ENCODE results near the gene GPR61. TPM values are rescaled to one million over a fixed set of nuclear protein-coding genes. Genes with fewer than 3 reads are reported as not detected.

Gene GPR61
- total and polyA plus RNA-seq, 9 of the 15 experiments (the other 6 are each of a cell fraction or from before 2014, with no cell fraction given): 0.04 to 1.1 (median 0.25) TPM; not detected in 4

DNA sequence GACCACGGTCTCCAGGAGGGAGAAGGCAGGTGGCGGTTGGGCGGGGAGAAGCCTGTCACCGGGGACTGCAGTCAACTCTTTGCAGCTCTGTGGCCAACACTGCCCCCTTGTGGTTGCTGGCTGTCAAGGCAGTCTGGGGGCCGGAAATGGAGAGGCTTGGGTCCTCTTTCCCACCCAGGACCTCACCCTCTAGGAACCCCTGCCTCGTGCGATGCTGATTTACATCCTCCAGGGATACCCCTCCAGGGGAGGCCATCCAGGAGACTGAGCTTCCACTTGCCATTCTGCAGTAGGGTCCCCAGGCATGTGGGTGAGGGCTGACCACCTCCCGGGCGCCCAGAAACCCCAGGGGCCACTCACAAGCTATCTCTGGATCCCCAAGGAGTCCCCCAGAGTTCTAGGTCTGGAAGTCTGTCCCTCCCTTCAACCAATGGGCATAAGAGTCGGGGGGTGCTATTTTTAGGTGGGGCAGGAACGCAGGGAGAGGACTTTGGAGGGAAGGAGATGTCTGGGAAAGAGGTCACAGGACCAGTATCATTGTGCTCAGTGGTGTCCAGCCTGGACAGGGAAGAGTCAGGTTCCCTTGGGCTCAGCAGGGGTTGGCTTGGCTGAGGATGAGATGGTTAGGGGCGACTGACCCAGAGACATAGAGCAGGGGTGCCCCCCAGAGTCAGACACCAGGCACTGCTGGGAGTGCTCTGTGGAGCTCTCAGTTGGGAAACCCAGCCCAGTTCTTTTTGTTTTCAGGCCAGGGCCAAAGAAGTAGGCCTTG, 7.1 kb upstream of the GPR61 start (continued):
- TF ChIP-seq, protein P1, sequence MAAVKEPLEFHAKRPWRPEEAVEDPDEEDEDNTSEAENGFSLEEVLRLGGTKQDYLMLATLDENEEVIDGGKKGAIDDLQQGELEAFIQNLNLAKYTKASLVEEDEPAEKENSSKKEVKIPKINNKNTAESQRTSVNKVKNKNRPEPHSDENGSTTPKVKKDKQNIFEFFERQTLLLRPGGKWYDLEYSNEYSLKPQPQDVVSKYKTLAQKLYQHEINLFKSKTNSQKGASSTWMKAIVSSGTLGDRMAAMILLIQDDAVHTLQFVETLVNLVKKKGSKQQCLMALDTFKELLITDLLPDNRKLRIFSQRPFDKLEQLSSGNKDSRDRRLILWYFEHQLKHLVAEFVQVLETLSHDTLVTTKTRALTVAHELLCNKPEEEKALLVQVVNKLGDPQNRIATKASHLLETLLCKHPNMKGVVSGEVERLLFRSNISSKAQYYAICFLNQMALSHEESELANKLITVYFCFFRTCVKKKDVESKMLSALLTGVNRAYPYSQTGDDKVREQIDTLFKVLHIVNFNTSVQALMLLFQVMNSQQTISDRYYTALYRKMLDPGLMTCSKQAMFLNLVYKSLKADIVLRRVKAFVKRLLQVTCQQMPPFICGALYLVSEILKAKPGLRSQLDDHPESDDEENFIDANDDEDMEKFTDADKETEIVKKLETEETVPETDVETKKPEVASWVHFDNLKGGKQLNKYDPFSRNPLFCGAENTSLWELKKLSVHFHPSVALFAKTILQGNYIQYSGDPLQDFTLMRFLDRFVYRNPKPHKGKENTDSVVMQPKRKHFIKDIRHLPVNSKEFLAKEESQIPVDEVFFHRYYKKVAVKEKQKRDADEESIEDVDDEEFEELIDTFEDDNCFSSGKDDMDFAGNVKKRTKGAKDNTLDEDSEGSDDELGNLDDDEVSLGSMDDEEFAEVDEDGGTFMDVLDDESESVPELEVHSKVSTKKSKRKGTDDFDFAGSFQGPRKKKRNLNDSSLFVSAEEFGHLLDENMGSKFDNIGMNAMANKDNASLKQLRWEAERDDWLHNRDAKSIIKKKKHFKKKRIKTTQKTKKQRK (IDR thresholded peaks at IDR 0.05; ENCODE audit: borderline replicate concordance, low read depth, low read length): 0 out of 2 replicates have a peak, but pooled peaks have one; percentile 17
- 0 out of 2 replicates have a peak, but pooled peaks have one; percentile 66 for TF ChIP-seq ZNF717 (CRISPR knock-in tag; IDR thresholded peaks at IDR 0.05)
- TF ChIP-seq, protein P2, sequence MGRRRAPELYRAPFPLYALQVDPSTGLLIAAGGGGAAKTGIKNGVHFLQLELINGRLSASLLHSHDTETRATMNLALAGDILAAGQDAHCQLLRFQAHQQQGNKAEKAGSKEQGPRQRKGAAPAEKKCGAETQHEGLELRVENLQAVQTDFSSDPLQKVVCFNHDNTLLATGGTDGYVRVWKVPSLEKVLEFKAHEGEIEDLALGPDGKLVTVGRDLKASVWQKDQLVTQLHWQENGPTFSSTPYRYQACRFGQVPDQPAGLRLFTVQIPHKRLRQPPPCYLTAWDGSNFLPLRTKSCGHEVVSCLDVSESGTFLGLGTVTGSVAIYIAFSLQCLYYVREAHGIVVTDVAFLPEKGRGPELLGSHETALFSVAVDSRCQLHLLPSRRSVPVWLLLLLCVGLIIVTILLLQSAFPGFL (CRISPR knock-in tag; IDR thresholded peaks at IDR 0.05): 0 out of 2 replicates have a peak, but pooled peaks have one; percentile 31
- TF ChIP-seq XRCC5 (IDR thresholded peaks at IDR 0.05; ENCODE audit: low read depth, low read length): 0 out of 2 replicates have a peak, but pooled peaks have one; percentile 38
- 0 out of 2 replicates have a peak, but pooled peaks have one; percentile 5 for TF ChIP-seq NR4A1 (CRISPR knock-in tag; IDR thresholded peaks at IDR 0.05)
- 0 out of 2 replicates have a peak, but pooled peaks have one; percentile 52 for TF ChIP-seq NR4A1 (tag; IDR thresholded peaks at IDR 0.05)
- TF ChIP-seq ETV6 (IDR thresholded peaks at IDR 0.05; ENCODE audit: borderline replicate concordance in 1 of 2, low read depth in 2 of 2, low read length in 1 of 2): no peak
- TF ChIP-seq ETV6 (CRISPR knock-in tag; IDR thresholded peaks at IDR 0.05; ENCODE audit: borderline replicate concordance): peak; percentile 70; the same call in 1 of the 2 replicates
- peak; percentile 61; the same call in 1 of the 2 replicates for TF ChIP-seq LARP7 (IDR thresholded peaks at IDR 0.05)
- TF ChIP-seq, protein P3, sequence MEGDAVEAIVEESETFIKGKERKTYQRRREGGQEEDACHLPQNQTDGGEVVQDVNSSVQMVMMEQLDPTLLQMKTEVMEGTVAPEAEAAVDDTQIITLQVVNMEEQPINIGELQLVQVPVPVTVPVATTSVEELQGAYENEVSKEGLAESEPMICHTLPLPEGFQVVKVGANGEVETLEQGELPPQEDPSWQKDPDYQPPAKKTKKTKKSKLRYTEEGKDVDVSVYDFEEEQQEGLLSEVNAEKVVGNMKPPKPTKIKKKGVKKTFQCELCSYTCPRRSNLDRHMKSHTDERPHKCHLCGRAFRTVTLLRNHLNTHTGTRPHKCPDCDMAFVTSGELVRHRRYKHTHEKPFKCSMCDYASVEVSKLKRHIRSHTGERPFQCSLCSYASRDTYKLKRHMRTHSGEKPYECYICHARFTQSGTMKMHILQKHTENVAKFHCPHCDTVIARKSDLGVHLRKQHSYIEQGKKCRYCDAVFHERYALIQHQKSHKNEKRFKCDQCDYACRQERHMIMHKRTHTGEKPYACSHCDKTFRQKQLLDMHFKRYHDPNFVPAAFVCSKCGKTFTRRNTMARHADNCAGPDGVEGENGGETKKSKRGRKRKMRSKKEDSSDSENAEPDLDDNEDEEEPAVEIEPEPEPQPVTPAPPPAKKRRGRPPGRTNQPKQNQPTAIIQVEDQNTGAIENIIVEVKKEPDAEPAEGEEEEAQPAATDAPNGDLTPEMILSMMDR (IDR thresholded peaks at IDR 0.05 in 2 of 3, conservative IDR thresholded peaks at IDR 0.05 in 1 of 3; ENCODE audit: insufficient read depth in 2 of 3, low read depth in 1 of 3, low read length in 3 of 3): peak; percentile 97 to 99 (median 97)
- no peak for TF ChIP-seq TGIF2 (CRISPR knock-in tag; IDR thresholded peaks at IDR 0.05)
- TF ChIP-seq SRSF3 (IDR thresholded peaks at IDR 0.05; ENCODE audit: insufficient read depth, low read length): no peak; the same call in 1 of the 2 replicates
- 0 out of 2 replicates have a peak, but pooled peaks have one; percentile 16 for TF ChIP-seq FOSL1 (tag; conservative IDR thresholded peaks at IDR 0.05)
- TF ChIP-seq KAT8 (IDR thresholded peaks at IDR 0.05; ENCODE audit: low read depth): no peak
- peak in 1 of 2 experiments; percentile 68 for TF ChIP-seq E2F6 (IDR thresholded peaks at IDR 0.05; ENCODE audit: borderline replicate concordance in 1 of 2, extremely low read depth in 1 of 2, insufficient read depth in 1 of 2, insufficient read length in 1 of 2, low read depth in 1 of 2, low read length in 1 of 2, poor library complexity in 1 of 2, severe bottlenecking in 1 of 2)
- TF ChIP-seq, protein P4, sequence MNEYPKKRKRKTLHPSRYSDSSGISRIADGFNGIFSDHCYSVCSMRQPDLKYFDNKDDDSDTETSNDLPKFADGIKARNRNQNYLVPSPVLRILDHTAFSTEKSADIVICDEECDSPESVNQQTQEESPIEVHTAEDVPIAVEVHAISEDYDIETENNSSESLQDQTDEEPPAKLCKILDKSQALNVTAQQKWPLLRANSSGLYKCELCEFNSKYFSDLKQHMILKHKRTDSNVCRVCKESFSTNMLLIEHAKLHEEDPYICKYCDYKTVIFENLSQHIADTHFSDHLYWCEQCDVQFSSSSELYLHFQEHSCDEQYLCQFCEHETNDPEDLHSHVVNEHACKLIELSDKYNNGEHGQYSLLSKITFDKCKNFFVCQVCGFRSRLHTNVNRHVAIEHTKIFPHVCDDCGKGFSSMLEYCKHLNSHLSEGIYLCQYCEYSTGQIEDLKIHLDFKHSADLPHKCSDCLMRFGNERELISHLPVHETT (CRISPR knock-in tag; conservative IDR thresholded peaks at IDR 0.05 in 1 of 2, IDR thresholded peaks at IDR 0.05 in 1 of 2): no peak

All from K562 (cell line).